Body of pancreas (tissue), 4 donors: Measurements from ENCODE around the gene ISYNA1.

Source experiments
- CTCF ChIP-seq, 7 experiments: fragments of 450-650 bp in 4 of 7; fragments of 200-600 bp in 3 of 7; sonication (generic) in 3 of 7; IDR thresholded peaks; one replicate each; pipeline ENCODE4 v1.5.1; 2016 to 2019; ENCODE audit warnings: antibody characterized with exemption in 7 of 7
- POLR2A ChIP-seq, 3 donors: fragments of 450-650 bp; IDR thresholded peaks; one replicate each; pipeline ENCODE4 v1.6.1; 2016; ENCODE audit warnings: antibody characterized with exemption in 3 of 3, mild to moderate bottlenecking in 2 of 3

- TF ChIP-seq CTCF (IDR thresholded peaks at IDR 0.05) (no peak), POLR2A (IDR thresholded peaks at IDR 0.05) (no peak)
These were observed 12.9 kb downstream of the ISYNA1 start for GRCh38 chr19:18424890-18425514.
